SKM-1 (cell line): Measurements from ENCODE around the gene TPX2.

Source experiments
- DNase-seq: peaks from one replicate; lab custom pipeline; 2025; ENCODE audit not compliant: unreplicated experiment; lab: John Stamatoyannopoulos, UW

TPX2 gene

GRCh38 chr20:31705598-31706597 lies 33.2 kb upstream of the TPX2 start:
- DNase-seq: no peak

GRCh38 chr20:31706607-31707257 lies 32.4 kb upstream of the TPX2 start:
- DNase-seq: no peak

- no peak for DNase-seq
Observed at GRCh38 chr20:31707258-31707615, 31.9 kb upstream of the TPX2 start.

DNA sequence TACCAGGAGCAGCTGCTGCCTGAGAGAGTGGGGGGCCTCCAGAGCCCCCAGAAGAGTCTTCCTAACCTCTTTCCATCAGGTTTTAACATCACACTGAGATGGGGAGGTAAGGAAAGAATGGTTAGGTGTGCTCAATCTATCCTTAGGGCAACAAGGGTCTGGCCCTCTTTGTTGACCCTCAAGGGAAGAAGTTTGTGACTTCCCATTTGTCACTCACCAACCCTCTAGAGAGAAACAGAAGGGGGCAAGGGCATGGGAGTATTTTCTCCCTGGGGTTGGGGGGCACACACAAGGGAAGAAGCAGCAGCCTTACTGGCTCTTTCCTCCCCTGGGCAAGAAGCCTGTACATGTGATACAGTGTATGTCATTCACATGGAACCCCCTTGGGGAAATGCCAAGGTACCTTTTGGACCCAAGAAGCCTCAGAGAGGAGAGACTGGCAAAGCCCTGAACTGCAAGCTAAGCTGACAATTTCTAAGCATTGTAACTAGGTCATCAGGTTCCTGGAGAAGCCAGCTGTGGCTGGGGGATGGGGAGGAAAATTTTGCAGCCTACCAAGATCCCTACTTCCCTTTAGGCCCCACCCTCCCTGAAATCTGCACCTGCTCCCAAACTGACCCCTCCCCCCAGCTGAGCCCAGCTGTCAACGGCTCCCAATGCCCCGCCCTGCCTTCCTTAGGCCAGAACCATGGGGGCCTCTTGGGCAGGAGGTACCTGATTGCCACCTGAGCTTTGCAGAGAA lies 30.9 kb upstream of the TPX2 start:
- DNase-seq: no peak

DNA sequence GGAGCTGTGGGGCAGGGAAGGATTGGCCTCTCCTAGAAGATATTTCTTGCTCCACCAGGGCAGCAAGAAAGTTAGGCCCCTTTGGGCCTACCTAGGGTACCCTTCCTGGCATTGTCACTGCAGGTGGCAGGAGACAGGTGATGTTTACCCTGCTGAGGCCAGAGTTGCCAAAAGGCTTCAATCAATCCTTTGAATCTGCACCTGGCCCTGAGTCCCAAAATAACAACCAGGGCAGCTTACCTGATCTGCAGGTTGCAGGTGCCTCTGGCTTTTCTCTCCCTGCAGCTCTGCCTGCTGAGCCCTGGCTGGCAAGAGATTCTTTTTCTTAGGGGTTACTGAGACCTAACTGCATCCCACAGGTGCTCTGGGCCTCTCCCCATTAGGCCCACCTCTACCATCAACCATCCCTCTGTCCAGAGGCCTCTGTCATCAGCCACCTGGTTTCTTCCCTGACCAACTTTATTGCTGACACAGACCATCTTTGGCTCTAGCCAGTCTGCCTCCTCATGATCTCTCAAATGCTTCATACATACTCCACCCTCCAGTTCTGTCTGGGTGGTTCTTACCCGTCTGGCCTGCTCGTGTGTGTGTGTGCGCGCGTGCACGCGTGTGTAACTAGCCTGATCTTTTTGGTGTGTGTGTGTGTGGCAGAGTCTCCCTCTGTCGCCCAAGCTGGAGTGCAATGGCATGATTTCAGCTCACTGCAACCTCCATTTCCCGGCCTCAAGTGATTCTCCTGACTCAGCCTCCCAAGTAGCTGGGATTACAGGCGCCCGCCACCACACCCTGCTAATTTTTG lies 30.2 kb upstream of the TPX2 start:
- DNase-seq: no peak

- no peak for DNase-seq
Observed at GRCh38 chr20:31709939-31710338, 29.2 kb upstream of the TPX2 start.

GRCh38 chr20:31710423-31711108 lies 28.5 kb upstream of the TPX2 start:
- no peak for DNase-seq

- no peak for DNase-seq
Observed at GRCh38 chr20:31711179-31712111, 27.6 kb upstream of the TPX2 start.

DNA sequence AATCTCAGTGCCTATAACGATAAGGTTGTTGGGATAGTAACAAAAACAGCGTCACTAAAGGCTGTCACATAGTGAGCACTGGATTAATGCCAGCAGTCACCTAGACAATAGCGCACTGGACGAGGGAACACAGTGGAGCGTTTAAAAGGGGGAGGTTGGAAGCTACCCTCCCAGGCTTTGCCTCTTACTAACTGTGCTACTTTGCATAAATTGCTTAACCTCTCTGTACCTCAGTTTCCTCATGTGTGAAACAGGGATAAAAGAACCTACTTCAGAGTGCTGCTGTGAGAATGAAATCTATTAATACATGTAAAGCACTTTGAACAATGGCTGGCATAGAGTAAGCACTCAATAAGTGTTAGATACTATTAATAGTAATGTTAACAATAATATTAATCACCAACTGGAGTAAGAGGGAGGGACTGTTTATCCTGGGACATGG lies 27.0 kb upstream of the TPX2 start:
- no peak for DNase-seq

GRCh38 chr20:31712564-31713311 lies 26.4 kb upstream of the TPX2 start:
- no peak for DNase-seq

DNA sequence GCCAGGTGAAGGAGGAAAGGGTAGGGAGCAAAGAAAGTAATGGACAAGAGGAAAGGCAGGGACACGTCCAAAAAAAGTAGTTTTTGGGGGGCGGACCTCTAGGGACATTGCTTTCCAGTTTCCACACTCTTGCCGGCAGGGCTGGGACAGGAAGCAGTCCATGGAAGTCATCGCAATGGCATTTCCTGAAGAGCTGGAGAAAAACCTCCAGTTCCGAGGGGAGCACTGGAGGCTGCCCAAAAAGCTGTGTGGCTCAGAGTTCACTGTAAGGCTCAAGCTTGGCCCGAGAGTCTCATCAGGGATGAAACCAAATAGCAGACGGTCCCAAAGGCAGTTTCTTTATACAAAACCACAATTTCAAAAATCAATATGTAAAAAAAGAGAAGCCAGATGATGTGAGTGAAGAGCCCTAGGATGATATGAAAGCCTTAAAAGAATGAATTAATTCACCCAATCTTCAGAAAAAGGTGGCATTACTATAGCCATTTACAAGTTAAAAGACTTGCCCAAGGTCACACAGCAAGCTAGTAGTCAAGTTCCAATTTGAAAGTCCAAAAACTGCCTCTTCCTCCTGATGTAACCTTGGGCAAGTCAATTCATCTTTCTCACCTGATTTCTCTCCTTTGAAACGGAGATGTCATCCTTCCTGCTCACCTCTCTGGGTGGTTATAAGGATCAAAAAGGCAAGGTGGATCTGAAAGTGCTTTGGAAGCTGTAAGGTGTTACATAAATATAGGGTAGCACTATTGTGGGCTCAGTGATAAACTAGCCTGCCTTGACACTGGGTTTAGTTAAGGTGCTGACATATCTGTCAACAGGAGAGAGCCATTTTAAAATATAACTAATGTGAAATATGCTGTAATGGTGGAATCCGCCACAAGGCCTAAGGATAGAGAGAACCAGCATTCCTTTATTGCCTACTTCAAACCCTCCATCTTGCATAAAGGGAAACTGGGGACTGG lies 25.5 kb upstream of the TPX2 start:
- no peak for DNase-seq

GRCh38 chr20:31715766-31716165 lies 23.3 kb upstream of the TPX2 start:
- DNase-seq: no peak

DNA sequence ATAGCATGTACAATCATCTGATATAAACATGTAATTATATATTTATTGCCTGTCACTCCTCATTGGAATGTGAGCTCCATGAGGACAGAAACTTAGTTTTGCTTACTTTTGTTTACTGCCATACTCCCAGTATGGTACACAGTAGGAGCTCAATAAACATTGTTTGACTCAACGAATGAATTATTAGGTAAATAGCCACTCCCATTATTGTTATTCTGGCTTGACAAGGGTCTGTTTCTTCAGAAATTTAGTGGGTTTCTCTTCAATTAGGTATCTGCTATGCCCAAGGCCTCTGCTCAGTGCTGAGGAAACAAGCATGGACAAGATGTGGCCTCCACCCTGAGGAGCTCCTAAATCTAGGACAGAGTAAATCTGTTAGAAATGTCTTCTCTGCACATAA lies 22.7 kb upstream of the TPX2 start:
- DNase-seq: no peak

GRCh38 chr20:31716818-31717477 lies 22.1 kb upstream of the TPX2 start:
- DNase-seq: no peak

GRCh38 chr20:31717478-31718201 lies 21.4 kb upstream of the TPX2 start:
- no peak for DNase-seq
